ENCODE measurements around the gene MSLN.

The MSLN gene

GRCh38 chr16:814974-815373 is 54.4 kb downstream of the MSLN start:
- DNase-seq (ENCODE audit: low read depth): no peak
- H3K4me3 ChIP-seq (ENCODE audit: low read depth, low read length): no peak overlapping the region
- TF ChIP-seq POLR2A (IDR thresholded peaks at IDR 0.05; ENCODE audit: extremely low read depth, insufficient read length) (no peak), MAX (IDR thresholded peaks at IDR 0.05; ENCODE audit: low read depth, low read length) (no peak), MYC (IDR thresholded peaks at IDR 0.05; ENCODE audit: low read depth, low read length) (no peak), CTCF (IDR thresholded peaks at IDR 0.05; ENCODE audit: low read depth, low read length) (no peak)

- H3K4me3 ChIP-seq (ENCODE audit: low read depth, low read length): no peak overlapping the region
- no peak for DNase-seq (ENCODE audit: low read depth)
- TF ChIP-seq CTCF (IDR thresholded peaks at IDR 0.05; ENCODE audit: low read depth, low read length): no peak
- no peak for TF ChIP-seq POLR2A (IDR thresholded peaks at IDR 0.05; ENCODE audit: extremely low read depth, insufficient read length)
- TF ChIP-seq MAX (IDR thresholded peaks at IDR 0.05; ENCODE audit: low read depth, low read length): no peak
- TF ChIP-seq MYC (IDR thresholded peaks at IDR 0.05; ENCODE audit: low read depth, low read length): no peak
These were observed 55.3 kb downstream of the MSLN start for GRCh38 chr16:815861-816260.

GRCh38 chr16:817001-817906 is 56.7 kb downstream of the MSLN start:
- TF ChIP-seq CTCF (IDR thresholded peaks at IDR 0.05; ENCODE audit: low read depth, low read length) (no peak), POLR2A (IDR thresholded peaks at IDR 0.05; ENCODE audit: extremely low read depth, insufficient read length) (no peak), MYC (IDR thresholded peaks at IDR 0.05; ENCODE audit: low read depth, low read length) (no peak), MAX (IDR thresholded peaks at IDR 0.05; ENCODE audit: low read depth, low read length) (no peak)

GRCh38 chr16:818132-818531 is 57.6 kb downstream of the MSLN start:
- DNase-seq (ENCODE audit: low read depth): no peak
- TF ChIP-seq MAX (IDR thresholded peaks at IDR 0.05; ENCODE audit: low read depth, low read length) (no peak), POLR2A (IDR thresholded peaks at IDR 0.05; ENCODE audit: extremely low read depth, insufficient read length) (no peak), MYC (IDR thresholded peaks at IDR 0.05; ENCODE audit: low read depth, low read length) (no peak), CTCF (IDR thresholded peaks at IDR 0.05; ENCODE audit: low read depth, low read length) (no peak)
- H3K4me3 ChIP-seq (ENCODE audit: low read depth, low read length): no peak overlapping the region

More at GRCh38 chr16:817001-817906, 56.7 kb downstream of the MSLN start:
- H3K4me3 ChIP-seq (ENCODE audit: low read depth, low read length): no peak overlapping the region
- DNase-seq (ENCODE audit: low read depth): no peak

Measured in NB4 (cell line).